HepG2 (cell line): ENCODE measurements around the gene CAMK4. TPM values are rescaled to one million over a fixed set of nuclear protein-coding genes. Genes with fewer than 3 reads are reported as not detected.
A peak's percentile ranks its signal among the peaks of the same experiment; 100 is the strongest.

ENCODE experiments used
- CERS6 ChIP-seq: sonication (generic); formaldehyde crosslinking; IDR thresholded peaks from 2 replicates; pipeline ENCODE4 v1.5.0; 2020; ENCODE audit warnings: missing genetic modification reagents
- CSRNP1 ChIP-seq: sonication (generic); formaldehyde crosslinking; IDR thresholded peaks from 2 replicates; pipeline ENCODE4 v1.8.1; 2023; ENCODE audit warnings: mild to moderate bottlenecking, missing genetic modification reagents
- DMTF1 ChIP-seq: sonication (generic); formaldehyde crosslinking; IDR thresholded peaks from 2 replicates; pipeline ENCODE4 v1.4.0; 2020; ENCODE audit warnings: mild to moderate bottlenecking, missing genetic modification reagents
- MED8 ChIP-seq: sonication (generic); formaldehyde crosslinking; IDR thresholded peaks from 2 replicates; pipeline ENCODE4 v1.8.1; 2023; ENCODE audit warnings: mild to moderate bottlenecking, missing genetic modification reagents; ENCODE audit not compliant: insufficient replicate concordance
- MXD1 ChIP-seq: sonication (generic); formaldehyde crosslinking; IDR thresholded peaks from 2 replicates; pipeline ENCODE4 v1.4.0; 2020; ENCODE audit warnings: mild to moderate bottlenecking, missing genetic modification reagents
- NFAT5 ChIP-seq: sonication (generic); formaldehyde crosslinking; IDR thresholded peaks from 2 replicates; pipeline ENCODE4 v1.4.0; 2020; ENCODE audit warnings: missing genetic modification reagents
- RFX5 ChIP-seq: IDR thresholded peaks from 2 replicates; pipeline ENCODE4 v1.6.1; 2011; ENCODE audit warnings: low read depth, low read length, improper control_type of control experiment
- SALL2 ChIP-seq: sonication (generic); formaldehyde crosslinking; IDR thresholded peaks from 2 replicates; pipeline ENCODE4 v1.8.1; 2023; ENCODE audit warnings: mild to moderate bottlenecking, missing genetic modification reagents, inconsistent platforms
- ZBTB26 ChIP-seq: IDR thresholded peaks from 2 replicates; pipeline ENCODE4 v1.6.1; 2016; ENCODE audit warnings: missing compliant biosample characterization, missing genetic modification reagents, borderline replicate concordance
- ZBTB7B ChIP-seq: sonication (generic); formaldehyde crosslinking; IDR thresholded peaks from 2 replicates; pipeline ENCODE4 v1.4.0; 2020; ENCODE audit warnings: missing genetic modification reagents
- ZFY ChIP-seq: sonication (generic); formaldehyde crosslinking; IDR thresholded peaks from 2 replicates; pipeline ENCODE4 v1.4.0; 2020; ENCODE audit warnings: missing genetic modification reagents
- ZFYVE20 ChIP-seq: sonication (generic); formaldehyde crosslinking; IDR thresholded peaks from 2 replicates; pipeline ENCODE4 v1.8.0; 2023; ENCODE audit warnings: low read depth, mild to moderate bottlenecking, moderate library complexity, missing genetic modification reagents, borderline replicate concordance
- ZMAT3 ChIP-seq: sonication (generic); formaldehyde crosslinking; conservative IDR thresholded peaks from 2 replicates; pipeline ENCODE4 v1.7.0; 2021; ENCODE audit warnings: missing genetic modification reagents
- ZNF136 ChIP-seq: sonication (generic); formaldehyde crosslinking; IDR thresholded peaks from 2 replicates; pipeline ENCODE4 v1.8.1; 2022; ENCODE audit warnings: low read depth, mild to moderate bottlenecking, moderate library complexity, missing genetic modification reagents
- ZNF17 ChIP-seq: sonication (generic); formaldehyde crosslinking; IDR thresholded peaks from 2 replicates; pipeline ENCODE4 v1.5.0; 2020; ENCODE audit warnings: mild to moderate bottlenecking, missing genetic modification reagents
- ZNF383 ChIP-seq: sonication (generic); formaldehyde crosslinking; IDR thresholded peaks from 2 replicates; pipeline ENCODE4 v1.4.0; 2020; ENCODE audit warnings: missing genetic modification reagents, mild to moderate bottlenecking, borderline replicate concordance
- ZNF414 ChIP-seq: sonication (generic); formaldehyde crosslinking; IDR thresholded peaks from 2 replicates; pipeline ENCODE4 v1.5.0; 2020; ENCODE audit warnings: missing genetic modification reagents
- polyA plus RNA-seq, 8 experiments: library from polyadenylated mRNA; depleted of rRNA in 3 of 8; stranded (reverse) in 7 of 8; unstranded in 1 of 8; fragments of >200 nt; fragmentation: Illumina TruSeq in 4 of 8; extraction: Trizol in 4 of 8; gene quantifications; 2 replicates each; pipeline versions ENCODE4 v1.2.1 to v1.2.3, GENCODE V29; 2011 to 2016; ENCODE audit warnings: low read depth in 4 of 8, missing spikeins in 1 of 8, mixed read lengths in 1 of 8; ENCODE audit not compliant: insufficient read depth in 1 of 8
- total RNA-seq, 5 experiments: library from RNA; depleted of rRNA; stranded (reverse); fragments of >200 nt; fragmentation: Illumina TruSeq; extraction: Trizol; gene quantifications; 2 replicates each; pipeline ENCODE4 v1.2.3, GENCODE V29; 2016; ENCODE audit warnings: low read depth in 1 of 5

The CAMK4 gene
- total and polyA plus RNA-seq, 2 of the 13 experiments (the other 11 are each of a cell fraction or from before 2014, with no cell fraction given) = not detected

- TF ChIP-seq ZBTB7B (CRISPR knock-in tag) = peak; percentile 69; the same call in 1 of the 2 replicates
- no peak for TF ChIP-seq ZFYVE20
- no peak for TF ChIP-seq SALL2 (CRISPR knock-in tag)
- no peak for TF ChIP-seq ZFY (CRISPR knock-in tag)
- TF ChIP-seq RFX5 = no peak
- TF ChIP-seq MED8 (CRISPR knock-in tag) = no peak
- no peak for TF ChIP-seq ZNF17 (CRISPR knock-in tag)
- no peak for TF ChIP-seq ZNF383 (CRISPR knock-in tag)
- no peak for TF ChIP-seq MXD1 (CRISPR knock-in tag)
- TF ChIP-seq CSRNP1 (CRISPR knock-in tag) = no peak
- TF ChIP-seq DMTF1 (CRISPR knock-in tag) = no peak
- no peak for TF ChIP-seq CERS6 (CRISPR knock-in tag)
- TF ChIP-seq ZMAT3 (CRISPR knock-in tag) = no peak
- TF ChIP-seq NFAT5 (CRISPR knock-in tag) = no peak
- peak; percentile 89; the same call in 1 of the 2 replicates for TF ChIP-seq ZBTB26 (CRISPR knock-in tag)
- no peak for TF ChIP-seq ZNF414
- TF ChIP-seq ZNF136 (CRISPR knock-in tag) = no peak
Observed at GRCh38 chr5:111404270-111404769, 180.1 kb downstream of the CAMK4 start (continued).
